ENCODE data around the gene CENATAC. TPM values are rescaled to one million over a fixed set of nuclear protein-coding genes. Genes with fewer than 3 reads are reported as not detected.
"Not testable (repeated sequence)": the region's sequence is repeated elsewhere in the genome, so short reads cannot be mapped to it uniquely, and the experiment has no call there.

CENATAC gene
- total RNA-seq, 2 donors from 2014 or later, result 116 TPM

DNA sequence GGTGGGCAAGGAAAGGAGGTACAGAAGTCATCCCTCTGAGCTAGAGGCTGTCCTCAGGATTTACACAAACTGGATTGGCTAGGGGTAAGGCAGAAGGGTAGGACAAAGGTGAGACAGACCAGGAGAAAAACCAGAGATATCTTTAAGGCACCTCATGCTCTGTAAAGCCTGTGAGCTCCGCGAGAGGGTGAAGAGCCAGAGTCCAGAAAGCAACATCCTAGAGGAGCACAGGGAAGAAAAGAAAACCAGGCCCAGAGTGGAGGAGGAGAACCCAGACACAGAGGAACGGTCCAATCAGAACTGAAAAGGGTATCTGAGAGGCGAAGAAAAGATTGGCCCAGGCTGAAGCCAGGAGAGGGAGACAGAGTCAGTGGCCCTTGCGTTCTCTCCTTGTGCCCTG, 27.6 kb downstream of the CENATAC start:
- peak overlapping the region; percentile 70 for H3K4me3 Mint-ChIP-seq
- DNase-seq (no peak), ATAC-seq (no peak)
- H3K27ac Mint-ChIP-seq, result peak overlapping the region; percentile 32
- H3K36me3 Mint-ChIP-seq (ENCODE audit: low read depth), result peaks cover 7% of the 10 kb centered on the region
- H3K27me3 Mint-ChIP-seq, result no peaks in the 10 kb centered on the region
- H3K9me3 ChIP-seq (ENCODE audit: control insufficient read depth, low read length, poor library complexity, severe bottlenecking), result no peaks in the 10 kb centered on the region
- H3K4me1 Mint-ChIP-seq, result peaks cover 50% of the 10 kb centered on the region

- Mint-ChIP-seq H3K27ac (peak overlapping the region; percentile 32), H3K4me1 (peaks cover 49% of the 10 kb centered on the region), H3K36me3 (ENCODE audit: low read depth) (peaks cover 7% of the 10 kb centered on the region)
Measured at GRCh38 chr11:119025978-119026766, 28.2 kb downstream of the CENATAC start.

DNA sequence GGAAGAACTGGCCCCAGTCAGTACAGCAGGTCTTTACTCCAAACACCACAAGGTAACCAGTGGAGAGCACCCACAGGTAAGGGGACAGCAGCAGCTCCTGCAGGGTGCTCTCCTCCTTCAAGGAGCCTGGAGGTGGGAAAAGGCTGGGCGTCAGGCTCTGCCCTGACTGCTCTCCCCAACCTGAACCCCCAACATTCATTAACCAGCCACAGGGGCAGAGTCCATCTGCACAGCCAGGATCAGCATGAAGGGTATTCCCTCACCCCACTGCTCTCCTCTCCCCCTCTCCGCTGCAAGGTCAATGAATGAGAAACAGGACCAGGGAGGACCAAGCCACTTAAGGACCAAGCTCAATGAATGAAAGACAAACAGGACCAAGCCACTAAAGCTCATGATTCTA, 29.0 kb downstream of the CENATAC start:
- peaks cover 7% of the 10 kb centered on the region for H3K36me3 Mint-ChIP-seq (ENCODE audit: low read depth)
- no peak overlapping the region for H3K4me3 Mint-ChIP-seq
- ATAC-seq (no peak), DNase-seq (no peak)
- H3K27me3 Mint-ChIP-seq, result no peaks in the 10 kb centered on the region
- peak overlapping the region; percentile 32 for H3K27ac Mint-ChIP-seq
- H3K4me1 Mint-ChIP-seq, result peaks cover 42% of the 10 kb centered on the region
- no peaks in the 10 kb centered on the region for H3K9me3 ChIP-seq (ENCODE audit: control insufficient read depth, low read length, poor library complexity, severe bottlenecking)

More at GRCh38 chr11:119025978-119026766, 28.2 kb downstream of the CENATAC start:
- Mint-ChIP-seq H3K4me3 (no peak overlapping the region), H3K27me3 (no peaks in the 10 kb centered on the region)
- H3K9me3 ChIP-seq (ENCODE audit: control insufficient read depth, low read length, poor library complexity, severe bottlenecking), result no peaks in the 10 kb centered on the region
- no peak for DNase-seq
- no peak for ATAC-seq

DNA sequence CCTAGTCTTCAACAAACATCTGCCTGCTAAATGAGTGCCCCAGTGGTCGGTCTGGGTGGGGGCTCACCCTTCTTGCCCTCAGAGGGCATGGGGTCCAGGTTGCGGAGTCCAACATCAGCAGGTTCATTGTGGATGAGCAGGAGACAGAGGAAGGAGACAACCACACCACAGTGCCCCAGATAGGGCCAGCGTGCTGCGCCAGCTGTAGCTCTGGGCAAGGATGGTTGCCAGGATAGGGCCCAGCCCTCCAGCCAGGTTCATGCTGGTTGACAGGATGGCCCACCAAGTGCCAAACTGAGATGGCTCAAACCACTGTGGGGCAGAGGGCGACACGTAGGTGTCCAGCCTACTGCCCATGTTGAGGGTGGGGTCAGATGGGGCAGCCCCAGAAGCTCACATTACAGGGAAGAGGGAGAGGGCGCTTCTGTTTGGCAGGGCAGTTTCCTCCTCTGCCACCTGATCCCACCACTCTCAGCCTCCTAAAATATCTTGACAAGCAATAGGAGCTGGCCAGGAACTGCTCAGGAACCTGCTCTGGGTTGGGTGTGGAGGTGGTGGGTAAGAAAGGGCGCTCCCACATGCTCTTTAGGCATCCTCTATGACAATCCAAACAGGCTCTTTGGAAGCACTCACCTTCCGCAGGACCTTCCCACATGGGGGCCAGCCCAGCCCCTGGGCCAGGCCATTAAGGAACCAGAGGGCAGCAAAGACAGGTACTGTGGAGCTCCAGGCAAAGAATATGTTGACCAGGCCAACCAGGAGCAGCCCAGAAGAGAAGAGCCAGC, 29.8 kb downstream of the CENATAC start:
- Mint-ChIP-seq H3K27ac (no peak overlapping the region), H3K27me3 (no peaks in the 10 kb centered on the region), H3K4me3 (peak overlapping the region; percentile 56), H3K4me1 (peaks cover 42% of the 10 kb centered on the region), H3K36me3 (ENCODE audit: low read depth) (peaks cover 7% of the 10 kb centered on the region)
- ATAC-seq (no peak), DNase-seq (no peak)
- no peaks in the 10 kb centered on the region for H3K9me3 ChIP-seq (ENCODE audit: control insufficient read depth, low read length, poor library complexity, severe bottlenecking)

GRCh38 chr11:119028346-119029068, 30.6 kb downstream of the CENATAC start:
- ATAC-seq, result no peak
- Mint-ChIP-seq H3K4me3 (peak overlapping the region; percentile 89), H3K36me3 (ENCODE audit: low read depth) (peaks cover 6% of the 10 kb centered on the region), H3K27ac (peak overlapping the region; percentile 87), H3K27me3 (no peaks in the 10 kb centered on the region), H3K4me1 (peaks cover 37% of the 10 kb centered on the region)
- H3K9me3 ChIP-seq (ENCODE audit: control insufficient read depth, low read length, poor library complexity, severe bottlenecking), result no peaks in the 10 kb centered on the region
- no peak for DNase-seq

- H3K9me3 ChIP-seq (ENCODE audit: control insufficient read depth, low read length, poor library complexity, severe bottlenecking), result no peaks in the 10 kb centered on the region
- no peak for DNase-seq
- Mint-ChIP-seq H3K27me3 (no peaks in the 10 kb centered on the region), H3K27ac (peak overlapping the region; percentile 87), H3K4me1 (peaks cover 35% of the 10 kb centered on the region), H3K36me3 (ENCODE audit: low read depth) (peaks cover 5% of the 10 kb centered on the region), H3K4me3 (peak overlapping the region; percentile 89)
- no peak for ATAC-seq
Measured at GRCh38 chr11:119029069-119029339, 31.1 kb downstream of the CENATAC start.

DNA sequence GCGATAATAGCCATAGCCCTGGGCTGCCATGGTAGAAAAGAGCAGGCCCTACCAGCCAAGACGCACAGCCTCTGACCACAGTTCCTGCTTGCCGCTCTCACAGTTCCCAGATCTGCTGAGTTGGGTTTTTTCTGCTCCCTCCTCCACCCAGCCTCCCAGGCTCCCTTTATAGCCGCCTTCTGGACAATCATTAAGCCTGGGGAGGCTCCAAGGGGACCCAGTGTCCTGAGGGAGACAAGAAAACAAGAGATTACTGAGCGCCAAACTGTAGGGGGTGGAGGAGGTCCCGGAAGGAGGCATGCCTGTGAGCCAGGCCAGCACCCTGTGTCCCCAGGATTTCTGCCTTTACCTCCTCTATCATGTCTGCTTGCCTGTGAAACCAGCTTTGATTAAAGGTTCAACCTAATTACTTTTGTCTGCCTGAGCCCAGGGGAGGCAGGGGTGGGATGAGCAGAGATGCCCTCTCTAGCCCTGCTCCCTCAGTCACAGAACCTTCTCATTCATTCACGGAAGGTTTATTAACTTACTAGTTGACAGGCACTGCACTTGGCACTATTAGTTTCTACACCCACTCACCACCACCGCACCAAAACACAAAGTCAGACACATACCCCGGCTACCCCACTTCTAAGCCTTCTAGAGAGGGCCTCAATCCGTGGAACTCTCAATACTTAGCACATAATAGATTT, 31.5 kb downstream of the CENATAC start:
- H3K36me3 Mint-ChIP-seq (ENCODE audit: low read depth), result peaks cover 5% of the 10 kb centered on the region
- no peak for DNase-seq
- H3K27ac Mint-ChIP-seq, result peak overlapping the region; percentile 87
- ATAC-seq, result no peak
- H3K9me3 ChIP-seq (ENCODE audit: control insufficient read depth, low read length, poor library complexity, severe bottlenecking), result no peaks in the 10 kb centered on the region
- peak overlapping the region; percentile 89 for H3K4me3 Mint-ChIP-seq
- H3K27me3 Mint-ChIP-seq, result no peaks in the 10 kb centered on the region
- peaks cover 31% of the 10 kb centered on the region for H3K4me1 Mint-ChIP-seq

- Mint-ChIP-seq H3K36me3 (ENCODE audit: low read depth) (peaks cover 5% of the 10 kb centered on the region), H3K4me3 (peak overlapping the region; percentile 89), H3K27ac (peak overlapping the region; percentile 87), H3K27me3 (no peaks in the 10 kb centered on the region), H3K4me1 (peaks cover 28% of the 10 kb centered on the region)
- ATAC-seq, result no peak
- H3K9me3 ChIP-seq (ENCODE audit: control insufficient read depth, low read length, poor library complexity, severe bottlenecking), result no peaks in the 10 kb centered on the region
- DNase-seq, result no peak
Measured at GRCh38 chr11:119030029-119030328, 32.0 kb downstream of the CENATAC start.

GRCh38 chr11:119030329-119031047, 32.5 kb downstream of the CENATAC start, which contains the start of gene SLC37A4:
SLC37A4 (minus strand) TSS chr11:119030877.
- no peaks in the 10 kb centered on the region for H3K9me3 ChIP-seq (ENCODE audit: control insufficient read depth, low read length, poor library complexity, severe bottlenecking)
- DNase-seq (peak; percentile 99 to 100 (median 99)), ATAC-seq (peak; percentile 91)
- Mint-ChIP-seq H3K27me3 (no peaks in the 10 kb centered on the region), H3K27ac (peak within 1 kb of the TSS; percentile 87), H3K4me1 (peaks cover 23% of the 10 kb centered on the region), H3K4me3 (peak within 1 kb of the TSS; percentile 89), H3K36me3 (ENCODE audit: low read depth) (peaks cover under 1% of the 10 kb centered on the region)

GRCh38 chr11:119031912-119032280, 34.0 kb downstream of the CENATAC start:
- H3K9me3 ChIP-seq (ENCODE audit: control insufficient read depth, low read length, poor library complexity, severe bottlenecking), result no peaks in the 10 kb centered on the region
- no peak for DNase-seq
- Mint-ChIP-seq H3K4me3 (no peak overlapping the region), H3K4me1 (peaks cover 21% of the 10 kb centered on the region), H3K27ac (no peak overlapping the region), H3K27me3 (no peaks in the 10 kb centered on the region), H3K36me3 (ENCODE audit: low read depth) (no peaks in the 10 kb centered on the region)
- no peak for ATAC-seq

GRCh38 chr11:119033421-119033820, 35.5 kb downstream of the CENATAC start:
- H3K4me1 Mint-ChIP-seq, result peaks cover 15% of the 10 kb centered on the region
- not testable (repeated sequence) for H3K36me3 Mint-ChIP-seq (ENCODE audit: low read depth); H3K27ac Mint-ChIP-seq; ATAC-seq; H3K9me3 ChIP-seq (ENCODE audit: control insufficient read depth, low read length, poor library complexity, severe bottlenecking); H3K4me3 Mint-ChIP-seq; DNase-seq; H3K27me3 Mint-ChIP-seq

DNA sequence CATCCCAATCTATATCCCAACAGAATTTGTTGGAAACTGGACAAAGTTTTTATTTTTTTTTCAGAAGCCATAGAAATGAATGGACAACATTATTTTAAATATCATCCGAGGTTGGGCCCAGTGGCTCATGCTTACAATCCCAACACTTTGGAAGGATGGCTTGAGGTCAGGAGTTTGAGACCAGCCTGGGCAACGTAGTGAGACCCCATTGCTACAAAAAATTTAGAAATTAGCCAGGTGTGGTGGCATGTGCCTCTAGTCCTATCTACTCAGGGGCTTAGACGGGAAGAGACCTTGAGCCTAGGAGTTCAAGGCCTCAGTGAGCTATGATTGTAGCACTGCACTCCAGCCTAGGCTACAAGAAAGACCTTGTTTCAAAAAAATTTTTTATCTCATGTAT, 36.9 kb downstream of the CENATAC start:
- Mint-ChIP-seq H3K36me3 (ENCODE audit: low read depth) (no peaks in the 10 kb centered on the region), H3K27ac (no peak overlapping the region), H3K4me3 (no peak overlapping the region), H3K4me1 (peaks cover 5% of the 10 kb centered on the region), H3K27me3 (no peaks in the 10 kb centered on the region)
- ATAC-seq, result no peak
- DNase-seq, result no peak
- no peaks in the 10 kb centered on the region for H3K9me3 ChIP-seq (ENCODE audit: control insufficient read depth, low read length, poor library complexity, severe bottlenecking)

Measured in T-helper 17 cell (primary cell).